NCI-H1436 treated with DMSO at 0.1 percent for 48 hours (cell line): ENCODE results near the gene HBZ.
"Not testable (repeated sequence)": the region's sequence is repeated elsewhere in the genome, so short reads cannot be mapped to it uniquely, and the experiment has no call there.

ENCODE experiments used
- DNase-seq: peaks from one replicate; lab custom pipeline; 2025; lab: John Stamatoyannopoulos, UW

The HBZ gene

GRCh38 chr16:152141-153128 lies at the start of gene HBZ:
Gene HBZ, plus strand, starts transcription at chr16:152644. Its CDS starts 266 bp downstream, at chr16:152910.
- no peak for DNase-seq

GRCh38 chr16:104355-104754 lies 48.1 kb upstream of the HBZ start:
- no peak for DNase-seq

GRCh38 chr16:104928-105327 lies 47.5 kb upstream of the HBZ start:
- no peak for DNase-seq

- no peak for DNase-seq
These were observed 46.9 kb upstream of the HBZ start for GRCh38 chr16:105521-105920.

GRCh38 chr16:106623-107324 lies 45.7 kb upstream of the HBZ start:
- no peak for DNase-seq

GRCh38 chr16:112153-112840 lies 40.1 kb upstream of the HBZ start:
- no peak for DNase-seq

GRCh38 chr16:114327-114726 lies 38.1 kb upstream of the HBZ start:
- DNase-seq, result no peak

- DNase-seq, result no peak
These were observed 36.4 kb upstream of the HBZ start for GRCh38 chr16:116015-116414.

GRCh38 chr16:117379-118365 lies 34.8 kb upstream of the HBZ start:
- no peak for DNase-seq

GRCh38 chr16:118857-119256 lies 33.6 kb upstream of the HBZ start:
- no peak for DNase-seq

- no peak for DNase-seq
These were observed 33.1 kb upstream of the HBZ start for GRCh38 chr16:119295-119694.

- no peak for DNase-seq
These were observed 32.5 kb upstream of the HBZ start for GRCh38 chr16:119835-120491.

GRCh38 chr16:120756-121155 lies 31.7 kb upstream of the HBZ start:
- no peak for DNase-seq

GRCh38 chr16:122361-122760 lies 30.1 kb upstream of the HBZ start:
- no peak for DNase-seq

GRCh38 chr16:123558-124350 lies 28.7 kb upstream of the HBZ start:
- not testable (repeated sequence) for DNase-seq

GRCh38 chr16:125011-125410 lies 27.4 kb upstream of the HBZ start:
- no peak for DNase-seq

GRCh38 chr16:129075-129474 lies 23.4 kb upstream of the HBZ start:
- DNase-seq, result no peak

- DNase-seq, result no peak
These were observed 21.8 kb upstream of the HBZ start for GRCh38 chr16:130533-131173.

GRCh38 chr16:132120-132519 lies 20.3 kb upstream of the HBZ start:
- DNase-seq, result no peak
